GM19455 (cell line): ENCODE results near the gene MYNN.

Experiments
- ATAC-seq: cut with Tn5 transposase; IDR thresholded peaks from one replicate; pipeline ENCODE4 v1.9.1; 2021; ENCODE audit not compliant: unreplicated experiment

The MYNN gene

GRCh38 chr3:169822983-169823382 lies 49.8 kb downstream of the MYNN start:
- no peak for ATAC-seq

DNA sequence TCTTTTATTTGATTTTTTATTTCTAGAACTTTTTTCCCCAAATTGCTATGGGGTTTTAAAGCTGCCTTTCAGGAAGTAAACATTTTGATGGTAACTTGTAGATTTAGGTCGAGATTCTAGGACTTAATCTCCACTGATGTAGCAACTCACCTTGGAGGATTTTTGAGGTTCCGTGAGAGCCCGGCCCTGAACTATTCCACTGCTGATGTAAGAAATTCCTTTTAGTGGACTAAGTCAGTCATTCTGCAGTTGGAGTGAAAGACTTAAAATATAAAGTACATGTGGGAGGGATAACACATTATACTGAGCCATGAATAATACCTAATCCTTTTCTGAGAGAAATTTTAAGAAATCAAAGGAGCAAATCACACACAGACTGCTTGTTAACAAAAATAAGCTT lies 52.1 kb downstream of the MYNN start:
- ATAC-seq = no peak

- no peak for ATAC-seq
Observed at GRCh38 chr3:169827712-169828111, 54.5 kb downstream of the MYNN start.

- ATAC-seq = no peak
Observed at GRCh38 chr3:169835533-169835932, 62.3 kb downstream of the MYNN start.

GRCh38 chr3:169836078-169836941 lies 63.1 kb downstream of the MYNN start:
- peak; percentile 87 for ATAC-seq

DNA sequence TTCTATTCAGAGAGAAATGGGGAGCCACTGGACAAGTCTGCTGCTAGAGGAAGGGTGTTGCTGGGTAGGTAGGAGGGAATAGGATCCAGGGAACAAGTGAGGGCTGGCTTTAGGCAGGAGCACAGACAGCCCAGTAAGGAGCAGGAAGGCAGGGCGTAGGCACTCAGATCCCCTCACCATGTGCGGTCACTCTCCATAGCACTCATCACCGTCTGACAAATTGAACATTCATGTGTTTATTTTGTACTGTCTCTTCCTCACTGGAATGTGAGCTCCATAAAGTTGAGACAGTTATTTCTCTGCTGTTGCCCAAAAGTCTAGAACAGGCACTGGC lies 63.7 kb downstream of the MYNN start:
- no peak for ATAC-seq

DNA sequence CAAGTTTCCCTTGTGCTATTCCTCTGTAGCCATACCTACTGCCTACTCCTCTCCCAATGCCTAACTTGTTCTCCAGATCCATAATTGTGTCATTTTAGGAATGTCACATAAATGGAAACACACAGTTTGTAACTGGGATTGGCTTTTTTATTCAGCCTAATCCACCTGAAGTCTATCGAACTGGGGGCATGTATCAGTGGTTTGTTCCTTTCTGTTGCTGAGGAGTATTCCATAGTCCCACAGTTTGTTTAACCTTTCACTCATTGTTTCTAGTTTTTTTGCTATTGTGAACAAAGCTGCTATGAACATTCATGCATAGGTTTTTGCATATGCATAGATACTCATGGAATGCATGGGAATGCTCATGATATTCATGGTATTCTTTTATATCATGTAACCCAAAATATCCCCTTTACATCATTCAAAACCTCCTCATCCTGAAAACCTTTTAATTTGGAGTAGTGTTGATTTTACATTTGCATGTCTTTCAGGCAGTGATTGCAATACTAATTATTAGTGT lies 65.4 kb downstream of the MYNN start:
- no peak for ATAC-seq
